Calu3 (cell line): ENCODE results near the gene TRAPPC3. TPM values are rescaled to one million over a fixed set of nuclear protein-coding genes. Genes with fewer than 3 reads are reported as not detected.

Experiments used
- BruUV-seq: library from RNA; stranded (reverse); fragments of 400-500 nt; replicated peaks from 2 replicates; lab custom pipeline; 2021; lab: Mats Ljungman, UMichigan
- CTCF ChIA-PET: fragments of 300-600 bp; sonication (Branson Sonifier 250); formaldehyde crosslinking; loops from one replicate; lab custom pipeline; 2022; ENCODE audit warnings: antibody characterized with exemption; lab: Charles Lee
- DNase-seq: peaks from one replicate; pipeline ENCODE4 v3.0.0; 2022
- H3K27ac Mint-ChIP-seq: one replicate; pipeline ENCODE4 v1.8.0; 2022; ENCODE audit warnings: mixed read lengths; ENCODE audit not compliant: unreplicated experiment
- H3K27me3 Mint-ChIP-seq: one replicate; pipeline ENCODE4 v1.8.0; 2022; ENCODE audit warnings: mixed read lengths; ENCODE audit not compliant: unreplicated experiment
- H3K36me3 Mint-ChIP-seq: one replicate; pipeline ENCODE4 v1.8.0; 2022; ENCODE audit warnings: mild to moderate bottlenecking, moderate library complexity, mixed read lengths; ENCODE audit not compliant: insufficient read depth, unreplicated experiment
- H3K4me1 Mint-ChIP-seq: one replicate; pipeline ENCODE4 v1.8.0; 2022; ENCODE audit warnings: mild to moderate bottlenecking, low read depth, mixed read lengths; ENCODE audit not compliant: unreplicated experiment
- H3K4me3 Mint-ChIP-seq: one replicate; pipeline ENCODE4 v1.8.0; 2022; ENCODE audit warnings: mild to moderate bottlenecking, low read depth, moderate library complexity, mixed read lengths; ENCODE audit not compliant: unreplicated experiment
- H3K9me3 Mint-ChIP-seq: one replicate; pipeline ENCODE4 v1.8.0; 2022; ENCODE audit warnings: low read depth, mixed read lengths; ENCODE audit not compliant: unreplicated experiment
- intact Hi-C: fragments of 100-400 bp; cut with micrococcal nuclease; formaldehyde crosslinking; loops from one replicate; pipeline ENCODE4 v1.10.0; 2022; ENCODE audit not compliant: unreplicated experiment
- total RNA-seq: library from RNA; stranded (reverse); gene quantifications from 2 replicates; pipeline ENCODE4 v1.2.3, GENCODE V29; 2022
- TF ChIP-seq, protein P1 (sequence below): fragments of 200-600 bp; IDR thresholded peaks from one replicate; pipeline ENCODE4 v1.8.0; 2022; ENCODE audit warnings: antibody characterized with exemption; ENCODE audit not compliant: unreplicated experiment

TRAPPC3 gene
- total RNA-seq, 1 experiment from 2014 or later: 70.3 TPM

DNA sequence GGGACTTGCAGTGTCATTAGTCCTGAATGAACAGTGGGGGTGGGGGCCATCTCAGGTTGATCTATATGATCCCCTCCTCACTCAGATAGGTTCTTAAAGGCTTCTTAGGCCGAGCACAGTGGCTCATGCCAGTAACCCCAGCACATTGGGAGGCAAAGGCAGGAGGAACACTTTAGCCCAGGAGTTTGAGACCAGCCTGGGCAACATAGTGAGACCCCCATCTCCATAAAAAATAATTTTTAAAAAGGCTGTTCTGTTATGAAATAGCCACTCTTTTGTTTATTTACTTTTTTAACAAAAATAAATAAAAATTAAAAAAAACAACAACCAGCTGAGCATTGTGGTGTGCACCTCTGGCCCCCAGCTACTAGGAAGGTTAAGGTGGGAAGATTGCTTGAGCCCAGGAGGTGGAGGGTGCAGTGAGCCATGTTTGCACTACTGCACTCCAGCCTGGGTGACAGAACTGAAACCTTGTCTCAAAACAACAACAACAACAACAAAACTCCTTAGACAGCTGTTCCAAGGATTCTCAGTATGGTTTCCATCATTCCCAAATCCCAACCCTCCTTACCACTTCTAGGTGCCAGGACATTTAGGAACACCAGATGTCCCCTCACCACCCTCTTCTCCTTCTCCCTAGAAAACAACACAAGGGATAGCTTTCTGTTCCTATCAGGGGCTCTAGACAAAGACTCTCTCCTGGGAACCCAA is 2.0 kb upstream of the TRAPPC3 start:
- Mint-ChIP-seq H3K36me3 (peaks cover 41% of the 10 kb centered on the region), H3K27ac (peak overlapping the region; percentile 98), H3K27me3 (no peaks in the 10 kb centered on the region), H3K9me3 (no peaks in the 10 kb centered on the region), H3K4me3 (peak overlapping the region; percentile 100), H3K4me1 (peaks cover 22% of the 10 kb centered on the region)
- TF ChIP-seq, protein P1, sequence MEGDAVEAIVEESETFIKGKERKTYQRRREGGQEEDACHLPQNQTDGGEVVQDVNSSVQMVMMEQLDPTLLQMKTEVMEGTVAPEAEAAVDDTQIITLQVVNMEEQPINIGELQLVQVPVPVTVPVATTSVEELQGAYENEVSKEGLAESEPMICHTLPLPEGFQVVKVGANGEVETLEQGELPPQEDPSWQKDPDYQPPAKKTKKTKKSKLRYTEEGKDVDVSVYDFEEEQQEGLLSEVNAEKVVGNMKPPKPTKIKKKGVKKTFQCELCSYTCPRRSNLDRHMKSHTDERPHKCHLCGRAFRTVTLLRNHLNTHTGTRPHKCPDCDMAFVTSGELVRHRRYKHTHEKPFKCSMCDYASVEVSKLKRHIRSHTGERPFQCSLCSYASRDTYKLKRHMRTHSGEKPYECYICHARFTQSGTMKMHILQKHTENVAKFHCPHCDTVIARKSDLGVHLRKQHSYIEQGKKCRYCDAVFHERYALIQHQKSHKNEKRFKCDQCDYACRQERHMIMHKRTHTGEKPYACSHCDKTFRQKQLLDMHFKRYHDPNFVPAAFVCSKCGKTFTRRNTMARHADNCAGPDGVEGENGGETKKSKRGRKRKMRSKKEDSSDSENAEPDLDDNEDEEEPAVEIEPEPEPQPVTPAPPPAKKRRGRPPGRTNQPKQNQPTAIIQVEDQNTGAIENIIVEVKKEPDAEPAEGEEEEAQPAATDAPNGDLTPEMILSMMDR: no peak
- no peak for DNase-seq
- CTCF ChIA-PET: interaction anchor here (0.9 to 3.9 kb wide), 4 partner anchors 10 to 49 kb away, joined by 4 to 50 read pairs (median 26); no protein-coding TSS in a partner anchor
- no TSS peak for BruUV-seq
- intact Hi-C loops: loop anchor here (5.0 kb wide), 1 partner anchor 146 kb away; no protein-coding TSS in a partner anchor

- no TSS peak for BruUV-seq
- Mint-ChIP-seq H3K27ac (peak overlapping the region; percentile 98), H3K9me3 (no peaks in the 10 kb centered on the region), H3K4me1 (peaks cover 22% of the 10 kb centered on the region), H3K27me3 (no peaks in the 10 kb centered on the region), H3K36me3 (peaks cover 37% of the 10 kb centered on the region), H3K4me3 (peak overlapping the region; percentile 100)
- peak; percentile 94 for DNase-seq
- TF ChIP-seq, protein P1: no peak
- intact Hi-C loops: loop anchor here (5.0 kb wide), 1 partner anchor 147 kb away; no protein-coding TSS in a partner anchor
- CTCF ChIA-PET: interaction anchor here (0.5 to 3.9 kb wide), 12 partner anchors 11 to 150 kb away, joined by 3 to 50 read pairs (median 5); partner anchors contain the start of gene THRAP3
Measured at GRCh38 chr1:36150296-36151133, 1.2 kb upstream of the TRAPPC3 start.

- Mint-ChIP-seq H3K4me1 (peaks cover 22% of the 10 kb centered on the region), H3K4me3 (peak overlapping the region; percentile 100), H3K27ac (peak overlapping the region; percentile 98), H3K9me3 (no peaks in the 10 kb centered on the region), H3K27me3 (no peaks in the 10 kb centered on the region), H3K36me3 (peaks cover 33% of the 10 kb centered on the region)
- CTCF ChIA-PET: interaction anchor here (0.5 to 3.9 kb wide), 13 partner anchors 11 to 314 kb away, joined by 3 to 50 read pairs (median 5); partner anchors contain the start of genes MRPS15 and THRAP3
- intact Hi-C loops: loop anchor here (1.0 to 5.0 kb wide), 3 partner anchors 38 to 147 kb away; no protein-coding TSS in a partner anchor
- BruUV-seq: no TSS peak
- no peak for DNase-seq
- TF ChIP-seq, protein P1: no peak
Measured at GRCh38 chr1:36149973-36150295, 648 bp upstream of the TRAPPC3 start.

- CTCF ChIA-PET: interaction anchor here (0.6 to 3.9 kb wide), 12 partner anchors 12 to 194 kb away, joined by 3 to 50 read pairs (median 5); partner anchors contain the start of gene THRAP3
- H3K27ac Mint-ChIP-seq: peak overlapping the region; percentile 98
- BruUV-seq: no TSS peak
- TF ChIP-seq, protein P1: no peak
- no peaks in the 10 kb centered on the region for H3K9me3 Mint-ChIP-seq
- H3K36me3 Mint-ChIP-seq: peaks cover 34% of the 10 kb centered on the region
- intact Hi-C loops: loop anchor here (1.0 to 5.0 kb wide), 2 partner anchors 39 to 138 kb away; no protein-coding TSS in a partner anchor
- H3K4me1 Mint-ChIP-seq: peaks cover 22% of the 10 kb centered on the region
- no peak for DNase-seq
- peak overlapping the region; percentile 100 for H3K4me3 Mint-ChIP-seq
- no peaks in the 10 kb centered on the region for H3K27me3 Mint-ChIP-seq
Measured at GRCh38 chr1:36148821-36149236, 457 bp downstream of the TRAPPC3 start.
